Measurements from ENCODE around the gene AKAP5. TPM values are rescaled to one million over a fixed set of nuclear protein-coding genes. Genes with fewer than 3 reads are reported as not detected.

Gene AKAP5
- total RNA-seq, 6 experiments from 2014 or later: 0.94 to 1.3 (median 1.2) TPM

GRCh38 chr14:64520699-64521098 is 55.4 kb downstream of the AKAP5 start:
- H3K4me1 Mint-ChIP-seq (ENCODE audit: low read depth): peaks cover 29% of the 10 kb centered on the region
- no peak for DNase-seq
- peak overlapping the region; percentile 29; the same call in 1 of the 2 replicates for H3K27ac Mint-ChIP-seq
- TF ChIP-seq CTCF (IDR thresholded peaks at IDR 0.05): no peak
- no peak overlapping the region for H3K4me3 Mint-ChIP-seq
- peaks cover 8% of the 10 kb centered on the region for H3K36me3 Mint-ChIP-seq (ENCODE audit: low read depth)
- no peaks in the 10 kb centered on the region for H3K9me3 Mint-ChIP-seq
- H3K27me3 Mint-ChIP-seq (ENCODE audit: insufficient read depth): no peaks in the 10 kb centered on the region; the same call in 1 of the 2 replicates

- DNase-seq: no peak
- no peak overlapping the region for H3K4me3 Mint-ChIP-seq
- H3K9me3 Mint-ChIP-seq: no peaks in the 10 kb centered on the region
- no peak overlapping the region for H3K27ac Mint-ChIP-seq
- no peak for TF ChIP-seq CTCF (IDR thresholded peaks at IDR 0.05)
- peaks cover 18% of the 10 kb centered on the region for H3K36me3 Mint-ChIP-seq (ENCODE audit: low read depth)
- peaks cover 19% of the 10 kb centered on the region; the same call in 1 of the 2 replicates for H3K4me1 Mint-ChIP-seq (ENCODE audit: low read depth)
- H3K27me3 Mint-ChIP-seq (ENCODE audit: insufficient read depth): no peaks in the 10 kb centered on the region; the same call in 1 of the 2 replicates
Measured at GRCh38 chr14:64522591-64523355, 57.5 kb downstream of the AKAP5 start.

Other genes with a start within 250 kb of the AKAP5 start
- not detected for gene ESR2, start 171.1 kb upstream of the AKAP5 start, total RNA-seq (2021; fragmentation: NEBNext Ultra II Directional; extraction: Animal tissue kit (Norgen Biotek cat#: 25700))
- gene MTHFD1, start 77.1 kb upstream of the AKAP5 start, total RNA-seq (2021; fragmentation: NEBNext Ultra II Directional; extraction: Animal tissue kit (Norgen Biotek cat#: 25700)): 100 to 1,000 TPM in 4 of 6 experiments, 10 to 100 TPM in 2; 81.3 to 116 (median 111) TPM
- 1 to 10 TPM; 5.7 to 8.2 (median 7.1) TPM for gene ZBTB25, start 38.3 kb downstream of the AKAP5 start, total RNA-seq (2021; fragmentation: NEBNext Ultra II Directional; extraction: Animal tissue kit (Norgen Biotek cat#: 25700))
- 10 to 100 TPM; 22.3 to 29.3 (median 25.5) TPM for gene ZBTB1, start 39.3 kb downstream of the AKAP5 start, total RNA-seq (2021; fragmentation: NEBNext Ultra II Directional; extraction: Animal tissue kit (Norgen Biotek cat#: 25700))
- gene HSPA2, start 75.2 kb downstream of the AKAP5 start, total RNA-seq (2021; fragmentation: NEBNext Ultra II Directional; extraction: Animal tissue kit (Norgen Biotek cat#: 25700)): 1 to 10 TPM; 5.6 to 9.6 (median 9.2) TPM
- gene PPP1R36, start 84.5 kb downstream of the AKAP5 start, total RNA-seq (2021; fragmentation: NEBNext Ultra II Directional; extraction: Animal tissue kit (Norgen Biotek cat#: 25700)): under 1 TPM; 0.20 to 0.81 (median 0.27) TPM
- 10 to 100 TPM in 3 of 6 experiments, 1 to 10 TPM in 3; 6.0 to 11.7 (median 9.2) TPM for gene PLEKHG3, start 238.9 kb downstream of the AKAP5 start, total RNA-seq (2021; fragmentation: NEBNext Ultra II Directional; extraction: Animal tissue kit (Norgen Biotek cat#: 25700))

Measured in HFFc6 (cell line).